ENCODE results near the gene MARK3.

DNA sequence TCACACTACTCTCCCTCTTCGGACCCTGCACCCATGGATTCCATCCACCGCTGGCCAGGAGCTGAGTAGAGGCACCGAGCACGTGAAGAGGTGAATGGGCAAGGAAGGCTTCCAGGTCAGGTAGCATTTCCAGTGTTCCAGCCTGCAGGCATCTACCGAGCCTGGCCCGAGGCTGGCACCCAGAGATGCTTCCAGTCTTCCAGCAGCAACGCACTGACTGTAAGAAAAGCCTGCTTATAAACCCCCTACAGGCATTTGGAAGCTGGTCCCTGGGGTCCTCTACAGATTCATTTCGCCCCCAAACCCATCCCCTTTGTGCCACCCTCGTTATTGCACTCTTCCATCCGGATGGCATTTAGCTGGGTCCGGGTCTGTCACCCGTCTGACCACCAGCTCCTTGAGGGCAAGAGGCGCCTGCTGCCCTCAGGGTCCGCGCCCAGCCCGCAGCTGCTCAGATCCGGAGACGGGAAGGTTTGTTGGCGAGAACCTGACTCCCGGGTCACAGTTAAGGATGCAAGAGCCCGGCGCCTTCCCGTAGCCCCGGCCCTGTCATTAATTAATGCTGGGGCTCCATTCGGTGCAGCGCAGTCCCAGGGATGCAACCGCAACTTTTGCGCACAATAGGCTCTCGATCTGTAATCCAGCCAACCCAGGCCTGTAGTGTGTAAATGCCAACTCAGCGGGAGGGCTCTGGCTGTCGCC, 614 bp upstream of the MARK3 start:
- TF ChIP-seq TCF12 (IDR thresholded peaks at IDR 0.05; ENCODE audit: low read depth, low read length) (no peak), ATF2 (IDR thresholded peaks at IDR 0.05; ENCODE audit: low read length) (no peak), ZNF274 (IDR thresholded peaks at IDR 0.05; ENCODE audit: insufficient read depth, insufficient read length) (no peak), TAF1 (IDR thresholded peaks at IDR 0.05; ENCODE audit: borderline replicate concordance, low read depth, low read length) (no peak), ZNF24 (IDR thresholded peaks at IDR 0.05) (no peak), SMAD1 (IDR thresholded peaks at IDR 0.05; ENCODE audit: low read depth, partially characterized antibody) (no peak), NFYB (IDR thresholded peaks at IDR 0.05; ENCODE audit: insufficient read depth, low read depth, low read length) (no peak), BCLAF1 (IDR thresholded peaks at IDR 0.05) (no peak), SMC3 (IDR thresholded peaks at IDR 0.05; ENCODE audit: borderline replicate concordance, low read length) (no peak)
- TF ChIP-seq, protein P1, sequence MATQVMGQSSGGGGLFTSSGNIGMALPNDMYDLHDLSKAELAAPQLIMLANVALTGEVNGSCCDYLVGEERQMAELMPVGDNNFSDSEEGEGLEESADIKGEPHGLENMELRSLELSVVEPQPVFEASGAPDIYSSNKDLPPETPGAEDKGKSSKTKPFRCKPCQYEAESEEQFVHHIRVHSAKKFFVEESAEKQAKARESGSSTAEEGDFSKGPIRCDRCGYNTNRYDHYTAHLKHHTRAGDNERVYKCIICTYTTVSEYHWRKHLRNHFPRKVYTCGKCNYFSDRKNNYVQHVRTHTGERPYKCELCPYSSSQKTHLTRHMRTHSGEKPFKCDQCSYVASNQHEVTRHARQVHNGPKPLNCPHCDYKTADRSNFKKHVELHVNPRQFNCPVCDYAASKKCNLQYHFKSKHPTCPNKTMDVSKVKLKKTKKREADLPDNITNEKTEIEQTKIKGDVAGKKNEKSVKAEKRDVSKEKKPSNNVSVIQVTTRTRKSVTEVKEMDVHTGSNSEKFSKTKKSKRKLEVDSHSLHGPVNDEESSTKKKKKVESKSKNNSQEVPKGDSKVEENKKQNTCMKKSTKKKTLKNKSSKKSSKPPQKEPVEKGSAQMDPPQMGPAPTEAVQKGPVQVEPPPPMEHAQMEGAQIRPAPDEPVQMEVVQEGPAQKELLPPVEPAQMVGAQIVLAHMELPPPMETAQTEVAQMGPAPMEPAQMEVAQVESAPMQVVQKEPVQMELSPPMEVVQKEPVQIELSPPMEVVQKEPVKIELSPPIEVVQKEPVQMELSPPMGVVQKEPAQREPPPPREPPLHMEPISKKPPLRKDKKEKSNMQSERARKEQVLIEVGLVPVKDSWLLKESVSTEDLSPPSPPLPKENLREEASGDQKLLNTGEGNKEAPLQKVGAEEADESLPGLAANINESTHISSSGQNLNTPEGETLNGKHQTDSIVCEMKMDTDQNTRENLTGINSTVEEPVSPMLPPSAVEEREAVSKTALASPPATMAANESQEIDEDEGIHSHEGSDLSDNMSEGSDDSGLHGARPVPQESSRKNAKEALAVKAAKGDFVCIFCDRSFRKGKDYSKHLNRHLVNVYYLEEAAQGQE (IDR thresholded peaks at IDR 0.05; ENCODE audit: low read depth, low read length): no peak

Data from GM12878 (cell line).